Panc1 (cell line): ENCODE measurements around the gene PSMB8.

Source experiments
- CTCF ChIP-seq: fragments of 450-650 bp; IDR thresholded peaks from 2 replicates; pipeline ENCODE4 v1.5.1; 2017; ENCODE audit warnings: mild to moderate bottlenecking
- POLR2AphosphoS5 ChIP-seq: IDR thresholded peaks from 2 replicates; pipeline ENCODE4 v1.6.1; 2012; ENCODE audit warnings: mild to moderate bottlenecking, low read depth, low read length, moderate library complexity

GRCh38 chr6:32853541-32854375, 9.9 kb upstream of the PSMB8 start, which contains the start of the genes PSMB9 and TAP1:
- TF ChIP-seq POLR2AphosphoS5 (peak; percentile 80), CTCF (peak; percentile 94)
